ENCODE data around the gene NCAN. TPM values are rescaled to one million over a fixed set of nuclear protein-coding genes. Genes with fewer than 3 reads are reported as not detected.

NCAN gene
- total and polyA plus RNA-seq, 3 experiments from 2014 or later: 0.04 TPM; not detected in 2

GRCh38 chr19:19203012-19203856, 8.5 kb upstream of the NCAN start, which contains the start of gene NR2C2AP:
Gene NR2C2AP (minus strand): TSS chr19:19203414. CDS start chr19:19203060, 354 bp downstream.
- Histone ChIP-seq H3K4me3 (ENCODE audit: low read length) (peak within 1 kb of the TSS; percentile 75), H3K4me1 (ENCODE audit: insufficient read depth, low read length) (peaks cover 27% of the 10 kb centered on the region), H3K27ac (ENCODE audit: low read depth, low read length) (peak within 1 kb of the TSS; percentile 72), H3K27me3 (ENCODE audit: insufficient read depth, low read length, poor library complexity, severe bottlenecking) (no peaks in the 10 kb centered on the region), H3K9me3 (ENCODE audit: low read length) (no peaks in the 10 kb centered on the region), H3K36me3 (ENCODE audit: insufficient read depth, low read length) (peaks cover 14% of the 10 kb centered on the region)
- Mint-ChIP-seq H3K27me3 (peaks cover 4 to 5% of the 10 kb centered on the region in 2 donors), H3K4me1 (peaks cover 28 to 35% (median 30%) of the 10 kb centered on the region in 3 donors), H3K36me3 (peaks cover 0 to 25% (median 2%) of the 10 kb centered on the region in 3 donors), H3K27ac (peak within 1 kb of the TSS; percentile 88 to 97 (median 92)), H3K4me3 (peak within 1 kb of the TSS; percentile 91 to 98 (median 94)), H3K9me3 (no peaks in the 10 kb centered on the region)
- CTCF ChIA-PET: interaction anchor here (0.9 to 2.8 kb wide), 5 partner anchors 10 to 163 kb away, joined by 3 to 9 read pairs (median 3); no protein-coding TSS in a partner anchor
- POLR2A ChIA-PET: interaction anchor here (0.6 to 3.9 kb wide), 8 partner anchors 11 to 784 kb away, joined by 4 to 36 read pairs (median 5); partner anchors contain the start of genes BORCS8, GATAD2A, RFXANK and SLC25A42
- peak; percentile 88 to 92 (median 88) for DNase-seq

GRCh38 chr19:19204181-19204580, 7.6 kb upstream of the NCAN start:
- no peak overlapping the region for H3K27ac ChIP-seq (ENCODE audit: low read depth, low read length)
- ChIA-PET POLR2A (interaction anchor here (0.7 to 3.9 kb wide), 2 partner anchors 12 to 572 kb away, joined by 4 to 36 read pairs; partner anchors contain the start of genes BORCS8 and RFXANK), CTCF (interaction anchor here (1.0 to 1.2 kb wide), 2 partner anchors 11 to 21 kb away, joined by 3 read pairs; no protein-coding TSS in a partner anchor)
- Mint-ChIP-seq H3K27ac (peak overlapping the region in 5 of 8 donors; percentile 29 to 93 (median 57)), H3K9me3 (no peaks in the 10 kb centered on the region), H3K4me3 (peak overlapping the region; percentile 56 to 98 (median 94)), H3K36me3 (peaks cover 0 to 18% (median 0%) of the 10 kb centered on the region in 3 donors), H3K4me1 (peaks cover 28 to 35% (median 30%) of the 10 kb centered on the region in 3 donors), H3K27me3 (peaks cover 4 to 7% of the 10 kb centered on the region in 2 donors)
- no peak overlapping the region for H3K4me3 ChIP-seq (ENCODE audit: low read length)
- no peaks in the 10 kb centered on the region for H3K27me3 ChIP-seq (ENCODE audit: insufficient read depth, low read length, poor library complexity, severe bottlenecking)
- H3K9me3 ChIP-seq (ENCODE audit: low read length): no peaks in the 10 kb centered on the region
- DNase-seq: no peak
- peaks cover 27% of the 10 kb centered on the region for H3K4me1 ChIP-seq (ENCODE audit: insufficient read depth, low read length)
- peaks cover 5% of the 10 kb centered on the region for H3K36me3 ChIP-seq (ENCODE audit: insufficient read depth, low read length)

- ChIA-PET CTCF (interaction anchor here (0.7 to 0.8 kb wide), 2 partner anchors 20 to 31 kb away, joined by 3 read pairs; no protein-coding TSS in a partner anchor), POLR2A (no interaction called here)
- Histone ChIP-seq H3K9me3 (ENCODE audit: low read length) (no peaks in the 10 kb centered on the region), H3K36me3 (ENCODE audit: insufficient read depth, low read length) (peaks cover 5% of the 10 kb centered on the region), H3K4me1 (ENCODE audit: insufficient read depth, low read length) (peaks cover 27% of the 10 kb centered on the region), H3K27me3 (ENCODE audit: insufficient read depth, low read length, poor library complexity, severe bottlenecking) (no peaks in the 10 kb centered on the region), H3K4me3 (ENCODE audit: low read length) (no peak overlapping the region), H3K27ac (ENCODE audit: low read depth, low read length) (no peak overlapping the region)
- H3K27ac Mint-ChIP-seq: peak overlapping the region in 1 of 8 donors; percentile 60
- no peaks in the 10 kb centered on the region for H3K9me3 Mint-ChIP-seq
- peaks cover 28 to 35% (median 30%) of the 10 kb centered on the region in 3 donors for H3K4me1 Mint-ChIP-seq
- peak overlapping the region in 2 of 7 donors; percentile 49 to 95 for H3K4me3 Mint-ChIP-seq
- peaks cover 0 to 12% (median 0%) of the 10 kb centered on the region in 3 donors for H3K36me3 Mint-ChIP-seq
- DNase-seq: no peak
- peaks cover 8 to 15% of the 10 kb centered on the region in 2 donors for H3K27me3 Mint-ChIP-seq
These were observed 6.0 kb upstream of the NCAN start for GRCh38 chr19:19205416-19206410.

- Histone ChIP-seq H3K9me3 (ENCODE audit: low read length) (no peaks in the 10 kb centered on the region), H3K36me3 (ENCODE audit: insufficient read depth, low read length) (no peaks in the 10 kb centered on the region), H3K27ac (ENCODE audit: low read depth, low read length) (no peak overlapping the region), H3K4me1 (ENCODE audit: insufficient read depth, low read length) (peaks cover 25% of the 10 kb centered on the region), H3K27me3 (ENCODE audit: insufficient read depth, low read length, poor library complexity, severe bottlenecking) (peaks cover 5% of the 10 kb centered on the region), H3K4me3 (ENCODE audit: low read length) (no peak overlapping the region)
- POLR2A ChIA-PET: no interaction called here
- CTCF ChIA-PET: interaction anchor here (0.8 kb wide), 1 partner anchor 22 kb away, joined by 3 read pairs; no protein-coding TSS in a partner anchor
- Mint-ChIP-seq H3K9me3 (no peaks in the 10 kb centered on the region), H3K27ac (peak overlapping the region in 2 of 8 donors; percentile 59 to 92), H3K36me3 (peaks cover 0 to 10% (median 0%) of the 10 kb centered on the region in 3 donors), H3K4me3 (peak overlapping the region in 5 of 7 donors; percentile 6 to 47 (median 32)), H3K4me1 (peaks cover 28 to 33% (median 29%) of the 10 kb centered on the region in 3 donors), H3K27me3 (peaks cover 14 to 23% of the 10 kb centered on the region in 2 donors)
- no peak for DNase-seq
These were observed 4.8 kb upstream of the NCAN start for GRCh38 chr19:19206938-19207337.

GRCh38 chr19:19207637-19208572, 3.9 kb upstream of the NCAN start:
- peak overlapping the region in 5 of 7 donors; percentile 6 to 87 (median 25) for H3K4me3 Mint-ChIP-seq
- no peaks in the 10 kb centered on the region for H3K9me3 Mint-ChIP-seq
- H3K27me3 ChIP-seq (ENCODE audit: insufficient read depth, low read length, poor library complexity, severe bottlenecking): peaks cover 12% of the 10 kb centered on the region
- H3K27ac Mint-ChIP-seq: peak overlapping the region in 5 of 8 donors; percentile 14 to 70 (median 57)
- no peak for DNase-seq
- H3K9me3 ChIP-seq (ENCODE audit: low read length): no peaks in the 10 kb centered on the region
- H3K4me1 ChIP-seq (ENCODE audit: insufficient read depth, low read length): peaks cover 16% of the 10 kb centered on the region
- H3K27me3 Mint-ChIP-seq: peaks cover 21 to 26% of the 10 kb centered on the region in 2 donors
- no peak overlapping the region for H3K4me3 ChIP-seq (ENCODE audit: low read length)
- H3K36me3 ChIP-seq (ENCODE audit: insufficient read depth, low read length): no peaks in the 10 kb centered on the region
- H3K36me3 Mint-ChIP-seq: peaks cover 0 to 4% (median 0%) of the 10 kb centered on the region in 3 donors
- CTCF ChIA-PET: no interaction called here
- peaks cover 18 to 24% (median 20%) of the 10 kb centered on the region in 3 donors for H3K4me1 Mint-ChIP-seq
- no peak overlapping the region for H3K27ac ChIP-seq (ENCODE audit: low read depth, low read length)
- POLR2A ChIA-PET: no interaction called here

- peaks cover 32 to 36% of the 10 kb centered on the region in 2 donors for H3K27me3 Mint-ChIP-seq
- CTCF ChIA-PET: no interaction called here
- Histone ChIP-seq H3K4me1 (ENCODE audit: insufficient read depth, low read length) (peaks cover 16% of the 10 kb centered on the region), H3K9me3 (ENCODE audit: low read length) (no peaks in the 10 kb centered on the region), H3K4me3 (ENCODE audit: low read length) (no peak overlapping the region), H3K27ac (ENCODE audit: low read depth, low read length) (no peak overlapping the region), H3K36me3 (ENCODE audit: insufficient read depth, low read length) (no peaks in the 10 kb centered on the region), H3K27me3 (ENCODE audit: insufficient read depth, low read length, poor library complexity, severe bottlenecking) (peaks cover 23% of the 10 kb centered on the region)
- no peak for DNase-seq
- H3K27ac Mint-ChIP-seq: no peak overlapping the region
- H3K4me1 Mint-ChIP-seq: peaks cover 13 to 18% (median 15%) of the 10 kb centered on the region in 3 donors
- peaks cover 0 to 2% (median 0%) of the 10 kb centered on the region in 3 donors for H3K36me3 Mint-ChIP-seq
- POLR2A ChIA-PET: interaction anchor here (0.5 kb wide), 1 partner anchor 33 kb away, joined by 3 read pairs; no protein-coding TSS in a partner anchor
- H3K9me3 Mint-ChIP-seq: no peaks in the 10 kb centered on the region
- H3K4me3 Mint-ChIP-seq: no peak overlapping the region
These were observed 2.4 kb upstream of the NCAN start for GRCh38 chr19:19209372-19209771.
